Measurements from ENCODE around the gene SRGAP2C. TPM values are rescaled to one million over a fixed set of nuclear protein-coding genes. Genes with fewer than 3 reads are reported as not detected.
"Not testable (repeated sequence)": the region's sequence is repeated elsewhere in the genome, so short reads cannot be mapped to it uniquely, and the experiment has no call there.

Gene SRGAP2C
- total and polyA plus RNA-seq, 2 donors (not counting 3 experiments of a cell fraction or from before 2014, with no cell fraction given), result 5.6 to 56.4 TPM

- H3K4me3 ChIP-seq (replicated peaks in 1 of 3; ENCODE audit: insufficient read depth in 1 of 3, low read depth in 1 of 3, low read length in 3 of 3); dilution Hi-C loops (cut with MboI; ENCODE audit: extremely low pct_ligation_motif_present, low sequenced_read_pairs); FAIRE-seq; DNase-seq (ENCODE audit: low read depth, low spot score); H3K27ac ChIP-seq (ENCODE audit: insufficient read depth, low read depth, low read length); H3K79me2 ChIP-seq (ENCODE audit: control insufficient read depth, insufficient read depth, low read length); H3K9me1 ChIP-seq (replicated peaks; ENCODE audit: control insufficient read depth, extremely low read depth, insufficient read depth, low read length); intact Hi-C loops (cut with micrococcal nuclease); H3K36me3 ChIP-seq (ENCODE audit: control insufficient read depth in 2 of 2, extremely low read depth in 1 of 2, insufficient read depth in 2 of 2, low read length in 2 of 2); H3K4me1 ChIP-seq (ENCODE audit: control insufficient read depth, extremely low read depth, insufficient read depth, low read length); H3K4me2 ChIP-seq (ENCODE audit: insufficient read depth, low read length); H4K20me1 ChIP-seq (replicated peaks; ENCODE audit: control insufficient read depth, extremely low read depth, insufficient read depth, low read length); BruUV-seq (replicated peaks); H2AFZ ChIP-seq (ENCODE audit: low read depth, low read length); CTCF ChIA-PET; H3K9ac ChIP-seq (replicated peaks; ENCODE audit: extremely low read depth, insufficient read depth, low read length); H3K27me3 ChIP-seq (ENCODE audit: control insufficient read depth in 2 of 2, insufficient read depth in 2 of 2, low read length in 2 of 2); H3K9me3 ChIP-seq (replicated peaks; ENCODE audit: control insufficient read depth, insufficient read depth, low read length); POLR2A ChIA-PET: not testable (repeated sequence)
Observed at GRCh38 chr1:121243913-121244312, 59.1 kb downstream of the SRGAP2C start.

DNA sequence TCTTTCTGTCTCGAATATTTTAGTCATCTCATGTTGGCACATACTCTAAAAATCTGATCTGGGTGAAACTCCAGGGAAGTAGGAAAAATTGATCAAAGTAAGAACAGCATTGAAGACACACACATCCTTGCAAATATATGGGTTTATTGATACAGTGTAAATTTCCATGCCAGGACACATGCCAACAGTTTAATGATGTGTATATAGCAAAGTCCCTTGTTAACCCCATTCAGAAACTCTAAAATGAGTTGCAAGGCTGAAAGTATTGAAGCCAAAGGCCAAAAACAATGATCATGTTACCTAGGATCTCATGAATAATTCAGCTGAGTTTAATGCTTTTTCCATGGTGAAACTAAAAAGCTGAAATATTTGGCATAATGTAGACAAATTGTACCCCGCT lies 61.6 kb downstream of the SRGAP2C start:
- H2AFZ ChIP-seq (ENCODE audit: low read depth, low read length); H3K36me3 ChIP-seq (ENCODE audit: control insufficient read depth in 2 of 2, extremely low read depth in 1 of 2, insufficient read depth in 2 of 2, low read length in 2 of 2); dilution Hi-C loops (cut with MboI; ENCODE audit: extremely low pct_ligation_motif_present, low sequenced_read_pairs); H3K27me3 ChIP-seq (ENCODE audit: control insufficient read depth in 2 of 2, insufficient read depth in 2 of 2, low read length in 2 of 2); intact Hi-C loops (cut with micrococcal nuclease); H3K27ac ChIP-seq (ENCODE audit: insufficient read depth, low read depth, low read length); H3K9me1 ChIP-seq (replicated peaks; ENCODE audit: control insufficient read depth, extremely low read depth, insufficient read depth, low read length); H3K4me3 ChIP-seq (replicated peaks in 1 of 3; ENCODE audit: insufficient read depth in 1 of 3, low read depth in 1 of 3, low read length in 3 of 3); H3K4me1 ChIP-seq (ENCODE audit: control insufficient read depth, extremely low read depth, insufficient read depth, low read length); DNase-seq (ENCODE audit: low read depth, low spot score); H4K20me1 ChIP-seq (replicated peaks; ENCODE audit: control insufficient read depth, extremely low read depth, insufficient read depth, low read length); CTCF ChIA-PET; H3K79me2 ChIP-seq (ENCODE audit: control insufficient read depth, insufficient read depth, low read length); H3K9me3 ChIP-seq (replicated peaks; ENCODE audit: control insufficient read depth, insufficient read depth, low read length); POLR2A ChIA-PET; BruUV-seq (replicated peaks); FAIRE-seq; H3K4me2 ChIP-seq (ENCODE audit: insufficient read depth, low read length); H3K9ac ChIP-seq (replicated peaks; ENCODE audit: extremely low read depth, insufficient read depth, low read length): not testable (repeated sequence)

DNA sequence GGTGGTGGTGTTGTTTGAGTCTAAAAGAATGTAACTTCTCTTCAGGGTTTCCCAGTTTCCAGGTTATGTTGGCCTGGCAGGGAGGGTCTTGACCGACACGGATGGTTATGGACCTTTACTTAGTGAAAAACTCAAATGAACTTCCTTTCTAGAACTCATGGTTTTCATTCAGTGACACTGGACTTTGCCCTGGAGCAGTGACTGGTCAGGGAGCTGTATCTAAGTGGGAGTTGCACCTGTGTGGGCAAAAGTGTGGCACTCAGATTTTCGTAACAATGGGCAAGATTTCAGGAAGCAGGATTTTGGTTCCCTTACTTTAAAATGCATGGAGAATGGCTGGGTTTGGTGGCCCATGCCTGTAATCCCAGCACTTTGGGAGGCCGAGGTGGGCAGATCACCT lies 67.9 kb downstream of the SRGAP2C start:
- H3K4me1 ChIP-seq (ENCODE audit: control insufficient read depth, extremely low read depth, insufficient read depth, low read length); H3K9me1 ChIP-seq (replicated peaks; ENCODE audit: control insufficient read depth, extremely low read depth, insufficient read depth, low read length); H3K9me3 ChIP-seq (replicated peaks; ENCODE audit: control insufficient read depth, insufficient read depth, low read length); H2AFZ ChIP-seq (ENCODE audit: low read depth, low read length); CTCF ChIA-PET; POLR2A ChIA-PET; H4K20me1 ChIP-seq (replicated peaks; ENCODE audit: control insufficient read depth, extremely low read depth, insufficient read depth, low read length); H3K36me3 ChIP-seq (ENCODE audit: control insufficient read depth in 2 of 2, extremely low read depth in 1 of 2, insufficient read depth in 2 of 2, low read length in 2 of 2); DNase-seq (ENCODE audit: low read depth, low spot score); H3K79me2 ChIP-seq (ENCODE audit: control insufficient read depth, insufficient read depth, low read length); FAIRE-seq; H3K27me3 ChIP-seq (ENCODE audit: control insufficient read depth in 2 of 2, insufficient read depth in 2 of 2, low read length in 2 of 2); BruUV-seq (replicated peaks); dilution Hi-C loops (cut with MboI; ENCODE audit: extremely low pct_ligation_motif_present, low sequenced_read_pairs); H3K9ac ChIP-seq (replicated peaks; ENCODE audit: extremely low read depth, insufficient read depth, low read length); H3K4me3 ChIP-seq (replicated peaks in 1 of 3; ENCODE audit: insufficient read depth in 1 of 3, low read depth in 1 of 3, low read length in 3 of 3); H3K27ac ChIP-seq (ENCODE audit: insufficient read depth, low read depth, low read length); H3K4me2 ChIP-seq (ENCODE audit: insufficient read depth, low read length); intact Hi-C loops (cut with micrococcal nuclease): not testable (repeated sequence)

- CTCF ChIA-PET; H3K9me1 ChIP-seq (replicated peaks; ENCODE audit: control insufficient read depth, extremely low read depth, insufficient read depth, low read length); POLR2A ChIA-PET; intact Hi-C loops (cut with micrococcal nuclease); H3K27me3 ChIP-seq (ENCODE audit: control insufficient read depth in 2 of 2, insufficient read depth in 2 of 2, low read length in 2 of 2); H3K27ac ChIP-seq (ENCODE audit: insufficient read depth, low read depth, low read length); H3K36me3 ChIP-seq (ENCODE audit: control insufficient read depth in 2 of 2, extremely low read depth in 1 of 2, insufficient read depth in 2 of 2, low read length in 2 of 2); H3K4me1 ChIP-seq (ENCODE audit: control insufficient read depth, extremely low read depth, insufficient read depth, low read length); H3K4me3 ChIP-seq (replicated peaks in 1 of 3; ENCODE audit: insufficient read depth in 1 of 3, low read depth in 1 of 3, low read length in 3 of 3); FAIRE-seq; BruUV-seq (replicated peaks); H3K9ac ChIP-seq (replicated peaks; ENCODE audit: extremely low read depth, insufficient read depth, low read length); H2AFZ ChIP-seq (ENCODE audit: low read depth, low read length); dilution Hi-C loops (cut with MboI; ENCODE audit: extremely low pct_ligation_motif_present, low sequenced_read_pairs); H3K4me2 ChIP-seq (ENCODE audit: insufficient read depth, low read length); H4K20me1 ChIP-seq (replicated peaks; ENCODE audit: control insufficient read depth, extremely low read depth, insufficient read depth, low read length); H3K9me3 ChIP-seq (replicated peaks; ENCODE audit: control insufficient read depth, insufficient read depth, low read length); DNase-seq (ENCODE audit: low read depth, low spot score); H3K79me2 ChIP-seq (ENCODE audit: control insufficient read depth, insufficient read depth, low read length): not testable (repeated sequence)
Observed at GRCh38 chr1:121254618-121255017, 69.8 kb downstream of the SRGAP2C start.
